Ovary (tissue), 3 donors: ENCODE data around the gene TESK2.
"Not testable (repeated sequence)": the region's sequence is repeated elsewhere in the genome, so short reads cannot be mapped to it uniquely, and the experiment has no call there.

Experiments used
- CTCF ChIP-seq, 3 donors: fragments of 450-650 bp in 2 of 3; fragments of 200-600 bp in 1 of 3; IDR thresholded peaks; one replicate each; pipeline versions ENCODE4 v1.5.1 to v1.8.0; 2016 to 2022; ENCODE audit warnings: antibody characterized with exemption in 3 of 3, mild to moderate bottlenecking in 1 of 3
- POLR2A ChIP-seq: fragments of 450-650 bp; IDR thresholded peaks from one replicate; pipeline ENCODE4 v1.6.1; 2017; ENCODE audit warnings: antibody characterized with exemption, mild to moderate bottlenecking, moderate library complexity
- donor health status: DM: no; HTN: no; CAD: no.

GRCh38 chr1:45489379-45489778 is 1.6 kb downstream of the TESK2 start:
- not testable (repeated sequence) for TF ChIP-seq POLR2A; CTCF (IDR thresholded peaks at IDR 0.05)
